Mucosa of gallbladder (tissue), 1 donor: ENCODE measurements around the gene OBP2B. TPM values are rescaled to one million over a fixed set of nuclear protein-coding genes. Genes with fewer than 3 reads are reported as not detected.
"Not testable (repeated sequence)": the region's sequence is repeated elsewhere in the genome, so short reads cannot be mapped to it uniquely, and the experiment has no call there.

Experiments
- DNase-seq: peaks from one replicate; pipeline ENCODE4 v3.0.0-alpha.2; 2020; ENCODE audit warnings: low spot score
- total RNA-seq: library from RNA; stranded (reverse); gene quantifications from one replicate; pipeline ENCODE4 v1.2.1, GENCODE V29; 2021
- donor health status: DM: no; HTN: no; CAD: no.

OBP2B gene
- total RNA-seq, 1 donor from 2014 or later: not detected

GRCh38 chr9:133202688-133203453 lies 6.2 kb downstream of the OBP2B start:
- no peak for DNase-seq

GRCh38 chr9:133202145-133202513 lies 6.9 kb downstream of the OBP2B start:
- no peak for DNase-seq

GRCh38 chr9:133201424-133202144 lies 7.5 kb downstream of the OBP2B start:
- no peak for DNase-seq

- DNase-seq: no peak
These were observed 8.4 kb downstream of the OBP2B start for GRCh38 chr9:133200631-133201030.

GRCh38 chr9:133199648-133200321 lies 9.3 kb downstream of the OBP2B start:
- peak; percentile 26 for DNase-seq

GRCh38 chr9:133195029-133195428 lies 14.0 kb downstream of the OBP2B start:
- no peak for DNase-seq

GRCh38 chr9:133194597-133194996 lies 14.5 kb downstream of the OBP2B start:
- DNase-seq: no peak

- DNase-seq: no peak
These were observed 17.1 kb downstream of the OBP2B start for GRCh38 chr9:133191989-133192388.

- no peak for DNase-seq
These were observed 19.2 kb downstream of the OBP2B start for GRCh38 chr9:133189826-133190225.

- DNase-seq: no peak
These were observed 20.2 kb downstream of the OBP2B start for GRCh38 chr9:133188843-133189180.

GRCh38 chr9:133188006-133188842 lies 20.8 kb downstream of the OBP2B start:
- DNase-seq: no peak

- DNase-seq: no peak
These were observed 21.5 kb downstream of the OBP2B start for GRCh38 chr9:133187561-133188005.

GRCh38 chr9:133186736-133187135 lies 22.3 kb downstream of the OBP2B start:
- DNase-seq: no peak

- peak; percentile 45 for DNase-seq
These were observed 24.1 kb downstream of the OBP2B start for GRCh38 chr9:133184971-133185370.

GRCh38 chr9:133182151-133182550 lies 26.9 kb downstream of the OBP2B start:
- DNase-seq: no peak

GRCh38 chr9:133181561-133181960 lies 27.5 kb downstream of the OBP2B start:
- DNase-seq: no peak

GRCh38 chr9:133180953-133181352 lies 28.1 kb downstream of the OBP2B start:
- no peak for DNase-seq

GRCh38 chr9:133173056-133173455 lies 36.0 kb downstream of the OBP2B start:
- DNase-seq: no peak

GRCh38 chr9:133171161-133171961 lies 37.7 kb downstream of the OBP2B start:
- no peak for DNase-seq

GRCh38 chr9:133170716-133171115 lies 38.3 kb downstream of the OBP2B start:
- DNase-seq: no peak

- not testable (repeated sequence) for DNase-seq
These were observed 39.4 kb downstream of the OBP2B start for GRCh38 chr9:133169687-133170086.
